ENCODE data around the gene TRIO.

DNA sequence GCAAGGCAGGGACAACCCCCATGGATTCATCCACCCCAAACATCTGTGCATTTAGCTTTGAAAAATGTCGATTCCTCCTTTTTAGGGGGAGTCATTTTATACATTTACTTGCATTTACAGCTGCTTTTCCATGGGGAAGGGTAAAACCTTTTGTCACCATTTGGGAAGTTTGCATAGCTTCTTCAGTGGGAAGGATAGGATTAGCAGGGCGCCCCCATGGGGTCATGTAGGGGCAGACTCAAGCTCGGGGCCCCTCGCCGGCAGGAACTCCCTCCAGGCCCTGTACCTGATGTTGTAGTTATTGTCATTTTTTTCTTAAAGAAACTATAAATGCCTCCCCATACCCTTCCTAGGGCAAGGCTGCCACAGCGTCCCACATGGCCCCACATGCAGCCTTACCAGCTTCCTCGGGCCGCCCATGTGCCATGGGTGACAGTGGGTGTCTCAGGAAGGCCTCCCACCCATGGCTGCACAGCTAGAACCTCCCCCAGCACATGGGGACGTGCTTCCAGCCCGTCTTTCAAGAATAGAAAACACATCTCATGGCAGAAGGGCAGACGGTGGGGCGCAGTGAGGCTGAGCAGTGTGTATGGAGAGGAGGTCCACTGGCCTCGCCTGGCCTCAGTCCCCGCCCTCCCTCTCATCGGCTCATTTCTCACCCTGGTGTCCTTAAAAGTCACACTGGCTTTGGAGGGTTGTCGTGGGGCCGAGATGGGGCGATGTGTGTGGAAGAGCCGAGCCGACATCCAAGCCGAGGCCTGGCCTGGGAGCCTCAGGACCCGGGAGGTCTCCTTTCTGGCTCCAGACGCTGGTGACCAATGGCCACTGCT, 362.4 kb downstream of the TRIO start:
- TF ChIP-seq, protein P1, sequence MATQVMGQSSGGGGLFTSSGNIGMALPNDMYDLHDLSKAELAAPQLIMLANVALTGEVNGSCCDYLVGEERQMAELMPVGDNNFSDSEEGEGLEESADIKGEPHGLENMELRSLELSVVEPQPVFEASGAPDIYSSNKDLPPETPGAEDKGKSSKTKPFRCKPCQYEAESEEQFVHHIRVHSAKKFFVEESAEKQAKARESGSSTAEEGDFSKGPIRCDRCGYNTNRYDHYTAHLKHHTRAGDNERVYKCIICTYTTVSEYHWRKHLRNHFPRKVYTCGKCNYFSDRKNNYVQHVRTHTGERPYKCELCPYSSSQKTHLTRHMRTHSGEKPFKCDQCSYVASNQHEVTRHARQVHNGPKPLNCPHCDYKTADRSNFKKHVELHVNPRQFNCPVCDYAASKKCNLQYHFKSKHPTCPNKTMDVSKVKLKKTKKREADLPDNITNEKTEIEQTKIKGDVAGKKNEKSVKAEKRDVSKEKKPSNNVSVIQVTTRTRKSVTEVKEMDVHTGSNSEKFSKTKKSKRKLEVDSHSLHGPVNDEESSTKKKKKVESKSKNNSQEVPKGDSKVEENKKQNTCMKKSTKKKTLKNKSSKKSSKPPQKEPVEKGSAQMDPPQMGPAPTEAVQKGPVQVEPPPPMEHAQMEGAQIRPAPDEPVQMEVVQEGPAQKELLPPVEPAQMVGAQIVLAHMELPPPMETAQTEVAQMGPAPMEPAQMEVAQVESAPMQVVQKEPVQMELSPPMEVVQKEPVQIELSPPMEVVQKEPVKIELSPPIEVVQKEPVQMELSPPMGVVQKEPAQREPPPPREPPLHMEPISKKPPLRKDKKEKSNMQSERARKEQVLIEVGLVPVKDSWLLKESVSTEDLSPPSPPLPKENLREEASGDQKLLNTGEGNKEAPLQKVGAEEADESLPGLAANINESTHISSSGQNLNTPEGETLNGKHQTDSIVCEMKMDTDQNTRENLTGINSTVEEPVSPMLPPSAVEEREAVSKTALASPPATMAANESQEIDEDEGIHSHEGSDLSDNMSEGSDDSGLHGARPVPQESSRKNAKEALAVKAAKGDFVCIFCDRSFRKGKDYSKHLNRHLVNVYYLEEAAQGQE (IDR thresholded peaks at IDR 0.05; ENCODE audit: low read depth, low read length): no peak
- TF ChIP-seq, protein P2, sequence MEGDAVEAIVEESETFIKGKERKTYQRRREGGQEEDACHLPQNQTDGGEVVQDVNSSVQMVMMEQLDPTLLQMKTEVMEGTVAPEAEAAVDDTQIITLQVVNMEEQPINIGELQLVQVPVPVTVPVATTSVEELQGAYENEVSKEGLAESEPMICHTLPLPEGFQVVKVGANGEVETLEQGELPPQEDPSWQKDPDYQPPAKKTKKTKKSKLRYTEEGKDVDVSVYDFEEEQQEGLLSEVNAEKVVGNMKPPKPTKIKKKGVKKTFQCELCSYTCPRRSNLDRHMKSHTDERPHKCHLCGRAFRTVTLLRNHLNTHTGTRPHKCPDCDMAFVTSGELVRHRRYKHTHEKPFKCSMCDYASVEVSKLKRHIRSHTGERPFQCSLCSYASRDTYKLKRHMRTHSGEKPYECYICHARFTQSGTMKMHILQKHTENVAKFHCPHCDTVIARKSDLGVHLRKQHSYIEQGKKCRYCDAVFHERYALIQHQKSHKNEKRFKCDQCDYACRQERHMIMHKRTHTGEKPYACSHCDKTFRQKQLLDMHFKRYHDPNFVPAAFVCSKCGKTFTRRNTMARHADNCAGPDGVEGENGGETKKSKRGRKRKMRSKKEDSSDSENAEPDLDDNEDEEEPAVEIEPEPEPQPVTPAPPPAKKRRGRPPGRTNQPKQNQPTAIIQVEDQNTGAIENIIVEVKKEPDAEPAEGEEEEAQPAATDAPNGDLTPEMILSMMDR (IDR thresholded peaks at IDR 0.05): peak; percentile 41
- TF ChIP-seq RAD21 (IDR thresholded peaks at IDR 0.05; ENCODE audit: low read length): peak; percentile 36; the same call in 1 of the 2 replicates
